A172 (cell line): ENCODE measurements around the gene RNU4-1. TPM values are rescaled to one million over a fixed set of nuclear protein-coding genes. Genes with fewer than 3 reads are reported as not detected.
A peak's percentile ranks its signal among the peaks of the same experiment; 100 is the strongest.
"Not testable (repeated sequence)": the region's sequence is repeated elsewhere in the genome, so short reads cannot be mapped to it uniquely, and the experiment has no call there.

Source experiments
- DNase-seq: peaks from one replicate; pipeline ENCODE4 v3.0.0-alpha.2; 2015; ENCODE audit warnings: low spot score
- total RNA-seq: library from RNA; depleted of rRNA; stranded (reverse); fragments of >200 nt; shearing (Covaris generic); gene quantifications from 2 replicates; pipeline ENCODE4 v1.2.3, GENCODE V29; 2014; rRNA removed

RNU4-1 gene
- under 0.01 TPM in 2 replicates for total RNA-seq

DNA sequence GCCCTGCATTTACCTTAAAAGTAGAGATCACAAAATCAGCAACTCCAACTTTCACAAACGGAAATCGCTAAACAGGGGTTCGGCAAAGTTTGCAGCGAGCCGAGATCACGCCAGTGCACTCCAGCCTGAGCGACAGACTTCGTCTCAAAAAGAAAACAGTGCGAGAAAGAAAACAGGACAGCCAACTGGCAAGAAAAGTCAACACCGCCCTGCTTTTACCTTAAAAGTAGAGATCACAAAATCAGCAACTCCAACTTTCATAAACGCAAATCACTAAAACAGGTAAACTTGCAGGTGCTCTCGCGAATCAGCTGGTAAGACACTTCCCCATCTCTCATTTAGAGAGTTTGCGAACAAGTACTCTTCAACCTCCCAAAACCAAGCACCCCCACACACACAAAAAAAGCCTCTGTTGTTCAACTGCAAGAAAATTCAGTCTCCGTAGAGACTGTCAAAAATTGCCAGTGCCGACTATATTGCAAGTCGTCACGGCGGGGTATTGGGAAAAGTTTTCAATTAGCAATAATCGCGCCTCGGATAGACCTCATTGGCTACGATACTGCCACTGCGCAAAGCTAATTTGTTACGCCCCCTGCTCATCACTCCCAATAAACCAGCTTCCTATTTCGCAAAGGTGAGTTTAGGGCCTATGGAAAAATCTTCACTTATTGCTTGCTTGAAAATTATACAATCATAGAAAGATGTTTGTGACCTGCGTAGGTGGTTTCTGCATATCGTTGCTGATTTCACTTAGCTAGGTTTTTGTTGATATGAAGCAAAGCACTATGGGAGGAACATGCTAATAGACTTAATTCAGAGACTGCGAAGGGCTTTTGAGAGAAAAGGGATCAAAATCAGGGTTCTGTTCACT lies at the start of gene RNU4-1:
Gene RNU4-1 (minus strand): TSS at position 577 of the 871 bp plus-strand sequence.
- peak; percentile 94 for DNase-seq

DNA sequence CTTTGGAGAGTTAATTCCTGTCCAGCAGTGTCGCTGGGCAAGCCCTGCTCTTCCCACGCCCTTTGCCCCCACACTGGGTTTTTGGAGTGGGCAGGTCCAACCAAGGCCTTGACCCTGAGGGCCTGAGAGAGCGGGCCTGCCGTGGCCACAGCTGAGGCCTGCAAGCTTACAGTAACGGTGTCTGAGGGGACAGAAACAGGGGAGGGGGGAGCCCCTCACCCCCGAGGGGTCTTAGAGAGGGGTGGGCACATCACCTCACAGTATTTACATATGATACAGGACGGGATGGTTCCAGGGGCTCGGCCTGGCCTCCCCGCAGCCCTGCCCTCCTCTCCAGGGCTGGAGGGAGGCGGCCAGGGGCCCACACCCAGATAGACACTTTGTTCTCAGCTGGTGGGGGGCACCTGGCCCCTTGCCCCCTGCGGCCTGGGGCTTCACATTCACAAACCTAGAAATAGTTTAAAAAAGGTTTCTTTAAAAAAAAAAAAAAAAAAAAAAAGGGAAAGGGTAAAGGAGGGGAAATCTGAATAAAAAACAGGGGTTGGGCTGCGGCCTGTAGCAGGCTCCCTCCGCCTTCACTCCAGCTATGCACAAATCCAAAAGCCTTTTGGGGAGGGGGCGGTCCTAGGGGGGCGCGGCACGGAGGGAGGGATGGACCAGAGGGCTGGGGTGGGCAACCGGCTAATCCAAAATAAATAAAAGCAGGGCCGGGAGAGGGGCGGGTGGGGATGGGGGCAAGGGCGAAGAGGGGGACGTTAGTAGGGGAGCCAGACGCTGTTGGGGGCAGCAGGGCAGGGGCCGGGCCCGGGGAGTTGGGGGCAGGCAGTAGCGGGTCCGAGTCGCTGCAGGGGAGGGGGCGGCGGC lies 49.4 kb upstream of the RNU4-1 start:
- DNase-seq, result no peak

DNA sequence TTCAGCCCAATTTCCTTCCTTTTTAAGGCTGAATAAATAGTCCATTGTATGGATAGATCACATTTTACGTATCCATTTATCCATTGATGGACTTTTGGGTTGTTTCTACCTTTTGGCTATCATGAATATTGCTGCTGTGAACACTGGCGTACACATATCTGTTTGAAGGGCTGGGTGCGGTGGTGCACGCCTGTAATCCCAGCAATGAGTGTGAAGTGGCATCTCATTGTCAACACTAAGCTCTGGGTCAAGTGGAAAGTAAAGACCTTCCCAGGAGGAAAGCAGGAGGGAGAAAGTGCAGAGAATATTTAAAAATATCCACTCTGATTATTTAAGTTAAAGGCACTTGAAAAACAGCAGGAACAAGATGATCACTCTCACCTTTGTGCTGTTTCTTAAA lies 46.2 kb upstream of the RNU4-1 start:
- no peak for DNase-seq

DNA sequence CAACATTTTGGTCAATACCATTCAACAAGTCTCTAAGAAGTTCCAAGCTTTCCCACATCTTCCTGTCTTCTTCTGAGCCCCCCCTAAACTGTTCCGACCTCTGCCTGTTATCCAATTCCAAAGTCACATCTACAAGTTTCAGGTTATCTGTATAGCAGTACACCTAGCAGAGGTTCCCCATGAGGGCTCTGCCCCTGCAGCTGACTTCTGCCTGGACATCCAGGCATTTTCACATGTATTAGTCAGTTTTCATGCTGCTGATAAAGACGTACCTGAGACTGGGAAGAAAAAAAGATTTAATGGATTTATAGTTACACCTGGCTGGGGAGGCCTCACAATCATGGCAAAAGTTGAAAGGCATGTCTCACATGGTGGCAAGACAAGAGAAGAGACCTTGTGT lies 44.7 kb upstream of the RNU4-1 start:
- no peak for DNase-seq

DNA sequence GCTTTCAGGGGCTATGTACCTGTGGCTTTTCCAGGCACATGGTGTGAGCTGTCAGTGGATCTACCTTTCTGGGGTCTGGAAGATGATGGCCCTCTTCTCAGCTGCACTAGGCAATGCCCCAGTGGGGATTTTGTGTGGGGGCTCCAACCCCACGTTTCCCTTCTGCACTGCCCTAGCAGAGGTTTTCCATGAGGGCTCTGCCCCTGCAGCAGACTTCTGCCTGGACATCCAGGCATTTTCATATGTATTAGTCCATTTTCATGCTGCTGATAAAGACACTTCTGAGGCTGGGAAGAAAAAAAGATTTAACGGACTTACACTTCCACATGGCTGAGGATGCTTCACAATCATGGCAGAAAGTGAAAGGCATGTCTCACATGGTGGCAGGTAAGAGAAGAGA lies 43.4 kb upstream of the RNU4-1 start:
- DNase-seq, result not testable (repeated sequence)

DNA sequence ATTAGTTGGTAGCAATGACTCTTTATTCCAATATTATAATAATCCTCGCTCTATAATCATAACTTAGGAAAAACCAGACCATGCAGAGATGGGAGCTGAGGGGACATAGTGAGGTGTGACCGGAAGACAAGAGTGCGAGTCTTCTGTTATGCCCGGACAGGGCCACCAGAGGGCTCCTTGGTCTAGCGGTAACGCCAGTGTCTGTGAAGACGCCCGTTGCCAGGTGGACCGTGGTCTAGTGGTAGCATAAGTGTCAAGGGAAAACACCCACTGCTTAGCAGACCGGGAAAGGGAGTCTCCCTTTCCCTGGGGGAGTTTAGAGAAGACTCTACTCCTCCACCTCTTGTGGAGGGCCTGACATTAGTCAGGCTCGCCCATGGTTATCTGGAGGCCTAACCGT lies 42.4 kb upstream of the RNU4-1 start:
- peak; percentile 56 for DNase-seq

DNA sequence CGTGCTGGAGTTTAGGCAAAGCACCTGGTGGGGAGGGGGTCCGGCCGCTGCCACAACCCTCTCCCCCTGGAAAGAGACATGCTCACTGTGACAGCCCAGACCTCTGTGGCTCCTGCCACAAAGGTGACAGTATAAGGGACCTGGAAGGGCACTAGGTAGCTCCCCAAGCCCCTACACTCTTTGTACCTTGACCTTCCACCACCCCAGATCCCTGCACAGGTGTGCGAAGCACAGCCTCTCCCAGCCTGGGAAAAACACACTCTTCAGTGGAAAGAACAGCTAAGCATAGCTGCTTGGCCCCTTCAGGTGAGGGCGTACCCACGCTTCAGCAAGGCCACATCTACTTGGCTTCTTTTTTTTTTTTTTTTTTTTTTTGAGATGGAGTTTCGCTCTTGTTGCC lies 39.5 kb upstream of the RNU4-1 start:
- DNase-seq, result no peak

DNA sequence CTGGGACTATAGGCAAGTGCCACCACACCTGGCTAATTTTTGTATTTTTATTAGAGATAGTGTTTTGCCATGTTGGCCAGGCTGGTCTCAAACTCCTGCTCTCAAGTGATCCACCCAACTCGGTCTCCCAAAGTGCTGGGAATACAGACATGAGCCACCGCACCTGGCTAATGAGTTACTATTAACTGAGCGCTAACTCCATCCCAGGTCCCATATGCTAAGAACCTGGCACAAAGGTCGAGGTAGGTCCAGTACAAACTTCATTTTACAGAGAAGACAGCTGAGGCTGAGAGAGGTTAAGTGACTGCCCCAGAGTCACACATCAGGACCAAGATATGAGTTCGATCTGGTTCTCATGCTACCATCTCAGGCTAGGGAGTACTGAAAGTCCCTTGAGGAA lies 39.0 kb upstream of the RNU4-1 start:
- no peak for DNase-seq

DNA sequence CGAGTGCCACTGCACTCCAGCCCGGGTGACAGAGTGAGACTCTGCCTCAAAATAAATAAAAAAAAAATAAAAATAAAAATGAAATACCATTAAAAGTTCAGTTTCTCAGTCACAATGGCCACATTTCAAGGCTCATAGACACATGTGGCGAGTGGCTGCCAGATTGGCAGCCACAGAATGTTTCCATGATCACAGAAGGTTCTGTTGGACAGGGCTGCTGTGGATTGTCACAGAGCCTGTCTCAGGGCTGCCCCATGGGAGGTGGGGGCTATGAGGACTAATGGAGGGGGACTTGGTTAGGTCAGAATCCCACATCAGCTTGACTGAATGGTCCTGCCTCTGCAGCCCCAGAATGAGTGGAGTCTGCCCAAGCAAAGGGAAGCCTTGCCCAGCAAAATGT lies 38.4 kb upstream of the RNU4-1 start:
- no peak for DNase-seq

DNA sequence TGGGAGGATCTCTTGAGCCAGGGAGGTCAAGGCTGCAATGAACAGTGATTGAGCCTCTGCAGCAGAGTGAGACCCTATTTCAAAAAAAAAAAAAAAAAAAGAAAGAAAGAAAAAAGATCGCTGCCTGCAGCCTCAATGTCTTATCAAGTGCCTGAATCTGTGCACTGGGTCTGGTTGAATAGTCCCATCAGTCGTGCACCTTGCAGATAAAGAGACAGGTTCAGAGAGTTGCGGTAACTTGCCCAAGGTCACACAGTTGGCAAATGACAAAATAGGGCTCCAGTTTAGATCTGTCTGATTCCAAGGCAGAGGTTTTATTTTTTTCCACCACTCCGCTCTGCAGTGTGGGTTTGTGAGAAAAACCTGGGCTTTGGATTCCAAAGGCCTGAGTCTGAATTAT lies 35.2 kb upstream of the RNU4-1 start:
- DNase-seq, result no peak

DNA sequence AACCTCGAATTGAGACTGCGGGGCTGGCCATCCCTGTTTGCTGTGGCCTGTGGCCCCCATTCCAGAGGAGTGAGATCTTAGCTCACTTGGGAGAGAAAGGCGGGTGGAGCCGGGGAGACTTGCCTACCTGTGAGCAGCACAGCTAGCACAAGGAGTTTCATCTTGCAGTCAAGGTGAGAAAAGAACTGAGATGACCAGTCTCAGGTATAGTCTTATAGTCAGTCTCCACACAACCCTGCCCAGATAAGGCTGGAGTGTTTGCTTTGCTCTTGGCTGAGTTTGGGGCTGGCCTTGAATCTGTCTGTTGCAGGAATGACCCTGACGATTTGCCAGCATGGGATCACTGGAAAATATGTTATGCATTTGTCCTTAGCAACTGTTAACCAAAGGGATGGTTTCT lies 34.6 kb upstream of the RNU4-1 start, which contains the start of gene PLA2G1B:
Gene PLA2G1B (minus strand): TSS at position 187 of the 400 bp plus-strand sequence. CDS start 26 bp downstream, at position 161.
- DNase-seq, result no peak

DNA sequence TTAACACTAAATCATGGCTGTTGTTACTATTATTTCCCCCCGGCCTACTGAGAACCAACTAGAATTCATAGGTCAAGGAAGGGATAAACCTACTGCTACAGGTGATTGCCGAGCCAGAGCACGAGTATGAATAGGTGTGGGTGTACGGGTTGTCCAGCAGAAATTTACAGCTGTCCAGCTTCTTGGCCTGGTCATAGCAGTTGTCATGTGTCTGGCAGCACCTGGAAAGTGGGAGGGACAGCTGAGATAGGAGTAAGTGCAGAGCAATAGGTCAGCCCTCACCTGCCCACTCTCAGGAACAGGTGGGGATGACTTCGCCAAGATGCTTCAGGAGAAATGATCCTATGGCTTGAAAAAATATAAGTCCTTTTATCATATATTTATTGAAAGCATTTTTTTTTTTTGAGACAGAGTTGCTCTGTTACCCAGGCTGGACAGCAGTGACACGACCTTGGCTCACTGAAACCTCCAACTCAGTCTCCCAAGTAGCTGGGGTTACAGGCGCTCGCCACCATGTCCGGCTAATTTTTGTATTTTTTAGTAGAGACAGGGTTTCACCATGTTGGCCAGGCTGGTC lies 31.9 kb upstream of the RNU4-1 start:
- no peak for DNase-seq

DNA sequence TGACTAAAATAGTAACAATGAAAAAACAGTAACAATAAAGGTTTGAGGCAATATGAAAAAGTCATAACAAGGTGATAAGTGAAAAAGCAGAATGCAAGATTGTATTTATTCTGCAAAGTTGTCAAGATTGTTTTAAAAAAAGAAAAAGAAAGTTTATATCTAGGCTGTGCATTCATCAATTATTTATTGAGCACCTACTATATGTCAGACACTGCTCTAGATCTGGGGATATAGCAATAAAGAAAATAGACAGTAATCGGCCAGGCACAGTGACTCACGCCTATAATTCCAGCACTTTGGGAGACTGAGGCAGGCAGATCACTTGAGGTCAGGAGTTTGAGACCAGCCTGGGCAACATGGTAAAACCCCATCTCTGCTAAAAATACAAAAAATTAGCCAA lies 30.7 kb upstream of the RNU4-1 start:
- no peak for DNase-seq

DNA sequence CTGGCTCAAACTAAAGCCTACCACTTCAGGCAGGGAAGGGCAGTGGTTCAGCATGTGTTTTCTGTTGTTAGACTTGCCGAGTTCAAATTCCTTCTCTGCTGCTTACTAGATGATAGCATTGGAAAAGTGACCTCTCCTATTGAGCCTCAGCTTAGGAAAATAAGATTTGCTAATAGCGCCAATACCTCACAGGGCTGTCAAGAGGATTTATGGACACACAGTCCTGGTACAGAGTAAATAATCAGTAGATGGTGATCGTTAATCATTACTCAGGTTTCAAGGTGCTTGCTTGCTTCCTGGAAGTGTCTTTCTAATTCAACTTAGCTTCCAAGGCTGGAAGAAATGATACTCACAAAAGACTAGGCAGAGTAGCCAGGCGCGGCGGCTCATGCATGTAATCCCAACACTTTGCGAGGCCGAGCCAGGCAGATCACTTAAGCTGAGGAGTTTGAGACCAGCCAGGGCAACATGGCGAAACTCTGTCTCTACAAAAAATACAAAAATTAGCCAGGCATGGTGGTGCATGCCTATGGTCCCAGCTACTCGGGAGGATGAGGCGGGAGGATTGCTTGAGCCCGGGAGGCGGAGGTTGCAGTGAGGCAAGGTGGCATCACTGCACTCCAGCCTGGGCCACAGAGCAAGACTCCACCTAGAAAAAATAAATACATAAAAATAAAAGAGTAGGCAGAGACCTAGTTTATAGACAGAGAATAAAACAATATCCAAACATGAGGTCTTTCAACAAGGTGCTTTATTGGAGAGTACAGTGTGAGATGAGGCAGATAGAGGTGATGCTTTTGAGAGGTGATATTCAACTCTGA lies 28.6 kb upstream of the RNU4-1 start:
- no peak for DNase-seq

DNA sequence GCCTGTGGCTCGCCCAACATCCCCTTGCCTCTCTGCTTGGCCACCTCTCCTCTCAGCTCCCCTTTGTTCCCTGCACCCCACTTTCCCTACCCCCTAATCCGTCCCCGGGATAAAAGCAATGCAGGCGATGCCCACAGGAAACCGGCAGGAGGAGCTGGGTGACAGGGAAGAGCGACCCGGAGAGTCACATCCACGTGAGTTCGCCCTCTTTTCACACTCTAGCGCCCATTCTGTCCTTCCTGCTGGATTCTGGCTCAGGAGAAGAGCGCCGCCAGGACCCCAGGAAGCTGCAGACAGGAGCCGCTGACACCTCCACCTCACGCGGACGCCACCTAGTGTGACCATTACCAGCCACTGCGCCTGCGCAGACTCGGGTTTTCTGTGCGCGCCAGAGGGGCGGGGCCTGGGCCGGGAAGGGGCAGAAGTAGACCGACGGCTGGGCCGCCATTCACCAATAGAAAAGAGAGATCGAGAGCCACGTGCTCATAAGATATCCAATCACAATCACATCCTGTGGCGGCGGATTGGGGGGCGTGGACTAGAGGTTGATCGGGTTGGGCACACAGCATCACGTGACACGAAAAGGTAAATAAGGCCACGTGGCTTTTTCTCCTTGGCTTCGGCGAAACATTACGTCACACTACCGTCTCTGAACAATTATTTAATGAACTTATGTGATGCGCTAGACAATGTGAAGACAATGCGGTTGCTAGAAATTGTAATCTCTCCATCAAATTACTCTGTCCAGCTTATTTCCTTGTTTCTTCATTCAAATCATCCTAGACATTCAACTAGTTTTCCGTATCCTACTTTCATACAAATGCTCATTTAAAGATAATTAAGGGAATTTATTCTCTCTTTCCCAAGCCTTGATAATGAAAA lies 24.4 kb upstream of the RNU4-1 start:
- peak; percentile 99 for DNase-seq

DNA sequence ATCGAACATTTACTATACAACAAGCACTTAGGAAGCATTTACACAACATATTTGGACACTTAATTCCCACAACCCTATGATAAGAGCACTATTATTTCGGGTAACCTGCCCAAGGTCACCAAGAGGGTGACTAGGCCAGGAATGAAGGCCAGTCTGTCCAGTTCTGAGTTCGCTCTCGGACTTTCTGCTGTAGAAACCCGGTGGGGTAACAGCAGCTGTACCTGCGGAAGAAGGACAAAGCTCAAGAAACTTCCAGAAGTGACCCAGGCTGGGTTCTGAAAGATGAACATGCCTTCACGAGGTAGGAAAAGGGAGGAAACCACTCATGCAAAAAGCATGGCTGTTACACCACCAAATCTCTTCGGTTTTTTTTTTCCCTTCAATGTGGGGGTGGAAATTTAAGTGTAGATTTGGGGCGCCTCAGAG lies 23.8 kb upstream of the RNU4-1 start:
- DNase-seq, result no peak

DNA sequence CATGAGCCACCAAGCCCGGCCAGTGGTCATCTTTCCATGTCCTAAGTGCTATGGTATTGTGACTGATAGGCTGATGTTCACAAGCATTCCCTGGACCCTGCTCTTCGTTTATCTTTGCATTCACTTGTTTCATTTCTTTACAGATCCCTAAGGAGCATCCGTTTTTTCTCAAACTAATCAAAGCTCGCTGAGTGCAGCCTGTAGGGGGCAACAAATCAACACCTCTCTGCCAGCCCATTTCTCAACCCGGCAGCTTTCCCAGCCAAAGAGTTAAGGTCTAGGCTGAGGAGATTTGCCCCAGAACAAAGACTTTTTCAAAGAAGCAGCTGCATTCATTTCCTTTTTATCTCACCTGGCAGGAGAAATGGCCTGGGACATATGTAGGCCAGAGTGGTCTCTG lies 21.2 kb upstream of the RNU4-1 start:
- no peak for DNase-seq

DNA sequence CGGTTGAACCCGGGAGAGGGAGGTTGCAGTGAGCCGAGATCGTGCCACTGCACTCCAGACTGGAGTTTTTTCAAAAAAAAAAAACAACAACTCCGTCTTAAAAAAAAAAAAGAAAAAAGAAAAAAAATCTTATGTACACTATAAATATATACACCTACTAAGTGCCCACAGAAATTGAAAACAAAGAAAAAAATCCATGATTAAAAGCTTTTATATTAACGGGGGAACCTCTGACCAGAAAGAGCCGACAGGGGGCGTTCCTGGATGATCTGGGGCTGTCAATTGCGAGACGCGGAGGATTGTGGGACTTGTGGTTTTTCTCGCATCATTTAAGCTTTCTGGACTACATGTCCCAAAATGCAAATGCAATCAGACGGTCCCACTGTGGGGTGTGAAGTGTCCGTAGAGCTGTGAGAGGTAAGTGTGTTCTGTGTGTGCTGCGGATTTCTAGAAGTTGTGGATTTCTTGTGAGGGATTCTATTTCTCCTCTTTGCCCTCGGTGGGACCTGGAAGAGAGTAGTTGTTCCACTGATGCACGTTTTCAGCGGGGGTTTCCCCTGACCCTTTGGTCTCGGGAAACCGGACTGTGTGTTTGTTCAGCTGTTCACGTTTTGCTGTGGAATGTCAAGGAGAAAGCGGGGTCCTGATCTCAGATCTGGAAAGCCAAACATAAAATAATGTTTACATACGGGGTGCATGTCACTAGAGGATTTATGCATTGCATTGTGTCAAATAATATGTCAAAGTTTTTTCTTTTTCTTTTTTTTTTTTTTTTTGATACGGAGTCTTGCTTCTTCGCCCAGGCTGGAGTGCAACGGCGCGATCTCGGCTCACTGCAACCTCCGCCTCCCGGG lies 9.2 kb upstream of the RNU4-1 start, which contains the start of gene SIRT4:
Gene SIRT4 (plus strand): TSS at position 360 of the 854 bp plus-strand sequence. CDS start 1,241 bp downstream, outside the sequence.
- DNase-seq, result peak; percentile 91

DNA sequence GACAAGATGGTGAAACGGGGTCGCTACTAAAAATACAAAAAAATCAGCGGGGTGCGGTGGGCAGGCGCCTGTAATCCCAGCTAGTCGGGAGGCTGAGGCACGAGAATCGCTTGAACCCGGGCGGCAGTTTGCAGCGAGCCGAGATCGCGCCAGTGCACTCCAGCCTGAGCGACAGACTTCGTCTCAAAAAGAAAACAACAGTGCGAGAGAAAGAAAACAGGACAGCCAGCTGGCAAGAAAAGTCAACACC lies 701 bp downstream of the RNU4-1 start:
- DNase-seq, result no peak
